ENCODE measurements around the gene ESR1.

DNA sequence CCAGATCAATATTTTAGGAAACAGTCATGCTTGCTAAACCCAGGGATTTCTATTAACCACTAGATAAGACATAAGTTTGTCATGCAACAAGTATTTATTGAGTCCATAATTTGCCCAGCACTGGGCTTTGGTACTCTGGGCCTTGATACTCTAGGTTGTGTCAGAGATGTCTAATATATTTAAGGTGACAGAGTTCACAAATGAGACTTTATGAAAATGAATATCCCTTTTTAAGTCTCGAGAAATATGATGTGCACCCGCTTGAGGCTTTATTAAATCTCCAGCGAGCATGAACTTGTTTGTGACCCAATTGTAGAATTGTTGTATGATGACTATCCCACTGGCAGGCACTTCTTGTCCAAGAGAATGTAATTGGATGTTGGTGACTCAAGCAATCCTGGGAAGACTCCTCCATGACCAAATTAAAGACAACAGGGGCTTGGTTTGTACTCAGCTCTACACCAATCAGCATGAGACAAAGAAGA is 109.2 kb downstream of the ESR1 start:
- TF ChIP-seq EZH2 (IDR thresholded peaks at IDR 0.05; ENCODE audit: borderline replicate concordance, low read length) = no peak
- TF ChIP-seq, protein P1, sequence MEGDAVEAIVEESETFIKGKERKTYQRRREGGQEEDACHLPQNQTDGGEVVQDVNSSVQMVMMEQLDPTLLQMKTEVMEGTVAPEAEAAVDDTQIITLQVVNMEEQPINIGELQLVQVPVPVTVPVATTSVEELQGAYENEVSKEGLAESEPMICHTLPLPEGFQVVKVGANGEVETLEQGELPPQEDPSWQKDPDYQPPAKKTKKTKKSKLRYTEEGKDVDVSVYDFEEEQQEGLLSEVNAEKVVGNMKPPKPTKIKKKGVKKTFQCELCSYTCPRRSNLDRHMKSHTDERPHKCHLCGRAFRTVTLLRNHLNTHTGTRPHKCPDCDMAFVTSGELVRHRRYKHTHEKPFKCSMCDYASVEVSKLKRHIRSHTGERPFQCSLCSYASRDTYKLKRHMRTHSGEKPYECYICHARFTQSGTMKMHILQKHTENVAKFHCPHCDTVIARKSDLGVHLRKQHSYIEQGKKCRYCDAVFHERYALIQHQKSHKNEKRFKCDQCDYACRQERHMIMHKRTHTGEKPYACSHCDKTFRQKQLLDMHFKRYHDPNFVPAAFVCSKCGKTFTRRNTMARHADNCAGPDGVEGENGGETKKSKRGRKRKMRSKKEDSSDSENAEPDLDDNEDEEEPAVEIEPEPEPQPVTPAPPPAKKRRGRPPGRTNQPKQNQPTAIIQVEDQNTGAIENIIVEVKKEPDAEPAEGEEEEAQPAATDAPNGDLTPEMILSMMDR (conservative IDR thresholded peaks at IDR 0.05 in 1 of 2, IDR thresholded peaks at IDR 0.05 in 1 of 2; ENCODE audit: extremely low read depth in 1 of 2, insufficient read depth in 1 of 2, low read depth in 1 of 2, low read length in 2 of 2) = no peak
